HEK293 (cell line): ENCODE data around the gene LXN.
A peak's percentile ranks its signal among the peaks of the same experiment; 100 is the strongest.

Experiments used
- HOXA7 ChIP-seq: sonication (generic); formaldehyde crosslinking; IDR thresholded peaks from 2 replicates; pipeline ENCODE4 v1.8.1; 2022; ENCODE audit warnings: missing genetic modification reagents, borderline replicate concordance
- INSM2 ChIP-seq: fragments of 450-650 bp; formaldehyde crosslinking; IDR thresholded peaks from 2 replicates; pipeline ENCODE4 v1.5.1; 2016; ENCODE audit warnings: missing biosample characterization, missing genetic modification characterization
- PRDM6 ChIP-seq: fragments of 450-650 bp; formaldehyde crosslinking; IDR thresholded peaks from 2 replicates; pipeline ENCODE4 v1.5.1; 2017; ENCODE audit warnings: missing biosample characterization, missing genetic modification characterization
- ZBTB1 ChIP-seq: fragments of 450-650 bp; formaldehyde crosslinking; IDR thresholded peaks from 2 replicates; pipeline ENCODE4 v1.5.1; 2016; ENCODE audit warnings: missing biosample characterization, missing genetic modification characterization
- ZBTB6 ChIP-seq: fragments of 450-650 bp; formaldehyde crosslinking; IDR thresholded peaks from 2 replicates; pipeline ENCODE4 v1.5.1; 2017; ENCODE audit warnings: missing biosample characterization, missing genetic modification characterization
- ZFP69B ChIP-seq: fragments of 450-650 bp; formaldehyde crosslinking; IDR thresholded peaks from 2 replicates; pipeline ENCODE4 v1.5.1; 2016; ENCODE audit warnings: missing biosample characterization, missing genetic modification characterization
- ZNF114 ChIP-seq: fragments of 450-650 bp; formaldehyde crosslinking; IDR thresholded peaks from 2 replicates; pipeline ENCODE4 v1.5.0; 2017; ENCODE audit warnings: missing biosample characterization, missing genetic modification characterization
- ZNF155 ChIP-seq: fragments of 450-650 bp; formaldehyde crosslinking; IDR thresholded peaks from 2 replicates; pipeline ENCODE4 v1.5.1; 2016; ENCODE audit warnings: missing biosample characterization, missing genetic modification characterization
- ZNF18 ChIP-seq: fragments of 450-650 bp; formaldehyde crosslinking; IDR thresholded peaks from 2 replicates; pipeline ENCODE4 v1.5.1; 2016; ENCODE audit warnings: missing biosample characterization, missing genetic modification characterization
- ZNF184 ChIP-seq: fragments of 450-650 bp; IDR thresholded peaks from 2 replicates; pipeline ENCODE4 v1.5.1; 2018; ENCODE audit warnings: missing biosample characterization, mild to moderate bottlenecking, missing genetic modification characterization
- ZNF211 ChIP-seq: fragments of 450-650 bp; formaldehyde crosslinking; IDR thresholded peaks from 2 replicates; pipeline ENCODE4 v1.5.1; 2016; ENCODE audit warnings: low read depth, missing biosample characterization, missing genetic modification characterization
- ZNF280D ChIP-seq: fragments of 450-650 bp; formaldehyde crosslinking; IDR thresholded peaks from 2 replicates; pipeline ENCODE4 v1.5.1; 2016; ENCODE audit warnings: missing biosample characterization, missing genetic modification characterization
- ZNF302 ChIP-seq: fragments of 450-650 bp; formaldehyde crosslinking; IDR thresholded peaks from 2 replicates; pipeline ENCODE4 v1.5.1; 2016; ENCODE audit warnings: missing biosample characterization, missing genetic modification characterization, low read depth
- ZNF324 ChIP-seq: fragments of 450-650 bp; formaldehyde crosslinking; IDR thresholded peaks from 2 replicates; pipeline ENCODE4 v1.5.1; 2016; ENCODE audit warnings: missing biosample characterization, missing genetic modification characterization
- ZNF350 ChIP-seq: fragments of 450-650 bp; formaldehyde crosslinking; IDR thresholded peaks from 2 replicates; pipeline ENCODE4 v1.5.0; 2017; ENCODE audit warnings: missing biosample characterization, mild to moderate bottlenecking, missing genetic modification characterization
- ZNF366 ChIP-seq: fragments of 450-650 bp; formaldehyde crosslinking; conservative IDR thresholded peaks from 2 replicates; pipeline ENCODE4 v1.5.1; 2016; ENCODE audit warnings: missing biosample characterization, missing genetic modification characterization
- ZNF488 ChIP-seq: fragments of 450-650 bp; formaldehyde crosslinking; IDR thresholded peaks from 2 replicates; pipeline ENCODE4 v1.5.1; 2016; ENCODE audit warnings: missing biosample characterization, missing genetic modification characterization
- ZNF580 ChIP-seq: fragments of 450-650 bp; formaldehyde crosslinking; IDR thresholded peaks from 2 replicates; pipeline ENCODE4 v1.5.1; 2016; ENCODE audit warnings: missing biosample characterization, missing genetic modification characterization
- ZNF585B ChIP-seq: fragments of 450-650 bp; formaldehyde crosslinking; IDR thresholded peaks from 2 replicates; pipeline ENCODE4 v1.5.1; 2016; ENCODE audit warnings: missing biosample characterization, missing genetic modification characterization
- ZNF600 ChIP-seq: fragments of 450-650 bp; formaldehyde crosslinking; IDR thresholded peaks from 2 replicates; pipeline ENCODE4 v1.5.1; 2016; ENCODE audit warnings: missing biosample characterization, missing genetic modification characterization
- ZNF654 ChIP-seq: fragments of 450-650 bp; formaldehyde crosslinking; IDR thresholded peaks from 2 replicates; pipeline ENCODE4 v1.5.1; 2016; ENCODE audit warnings: low read depth, missing biosample characterization, missing genetic modification characterization
- ZNF677 ChIP-seq: fragments of 450-650 bp; IDR thresholded peaks from 2 replicates; pipeline ENCODE4 v1.5.0; 2018; ENCODE audit warnings: missing biosample characterization, mild to moderate bottlenecking, missing genetic modification characterization, moderate library complexity
- ZNF704 ChIP-seq: fragments of 450-650 bp; formaldehyde crosslinking; IDR thresholded peaks from 2 replicates; pipeline ENCODE4 v1.5.1; 2016; ENCODE audit warnings: missing biosample characterization, missing genetic modification characterization
- ZNF76 ChIP-seq: fragments of 450-650 bp; formaldehyde crosslinking; IDR thresholded peaks from 2 replicates; pipeline ENCODE4; 2016; ENCODE audit warnings: low read depth, missing biosample characterization, missing genetic modification characterization, borderline replicate concordance
- ZSCAN23 ChIP-seq: fragments of 450-650 bp; formaldehyde crosslinking; IDR thresholded peaks from 2 replicates; pipeline ENCODE4 v1.5.1; 2016; ENCODE audit warnings: missing biosample characterization, missing genetic modification characterization
- ZSCAN5A ChIP-seq: fragments of 450-650 bp; formaldehyde crosslinking; IDR thresholded peaks from 2 replicates; pipeline ENCODE4 v1.5.1; 2016; ENCODE audit warnings: missing biosample characterization, missing genetic modification characterization

LXN gene

GRCh38 chr3:158644345-158644908, 28.0 kb downstream of the LXN start, which contains the start of gene GFM1 (continued):
- TF ChIP-seq ZNF18: no peak
- TF ChIP-seq ZNF366 (tag by site-specific recombination): peak; percentile 100
- no peak for TF ChIP-seq ZNF488
- TF ChIP-seq ZBTB6 (tag by site-specific recombination): no peak
- TF ChIP-seq ZNF155 (tag by site-specific recombination): no peak
- 0 out of 2 replicates have a peak, but pooled peaks have one; percentile 52 for TF ChIP-seq ZSCAN23 (tag by site-specific recombination)
- TF ChIP-seq ZBTB1 (tag by site-specific recombination): no peak
- peak; percentile 27; the same call in 1 of the 2 replicates for TF ChIP-seq ZNF280D (tag by site-specific recombination)
- peak; percentile 84; the same call in 1 of the 2 replicates for TF ChIP-seq ZNF324 (tag by site-specific recombination)
- TF ChIP-seq ZSCAN5A (tag by site-specific recombination): 0 out of 2 replicates have a peak, but pooled peaks have one; percentile 32
- peak; percentile 64 for TF ChIP-seq ZFP69B (tag by site-specific recombination)
- no peak for TF ChIP-seq HOXA7 (CRISPR knock-in tag)
- no peak for TF ChIP-seq PRDM6 (tag by site-specific recombination)
- TF ChIP-seq INSM2 (tag by site-specific recombination): 0 out of 2 replicates have a peak, but pooled peaks have one; percentile 51
- peak; percentile 79 for TF ChIP-seq ZNF580
- TF ChIP-seq ZNF677 (tag by site-specific recombination): no peak
- TF ChIP-seq ZNF76 (tag by site-specific recombination): peak; percentile 78; the same call in 1 of the 2 replicates
- no peak; the same call in 1 of the 2 replicates for TF ChIP-seq ZNF654 (tag by site-specific recombination)
- no peak for TF ChIP-seq ZNF184
- no peak for TF ChIP-seq ZNF585B (tag by site-specific recombination)
- no peak for TF ChIP-seq ZNF211 (tag by site-specific recombination)
- no peak for TF ChIP-seq ZNF114 (tag by site-specific recombination)
- peak; percentile 90 for TF ChIP-seq ZNF704 (tag by site-specific recombination)
- TF ChIP-seq ZNF600 (tag by site-specific recombination): no peak
- TF ChIP-seq ZNF350: no peak
- TF ChIP-seq ZNF302 (tag by site-specific recombination): no peak
